Mammary microvascular endothelial cell (primary cell): ENCODE measurements around the gene SPCS2. TPM values are rescaled to one million over a fixed set of nuclear protein-coding genes. Genes with fewer than 3 reads are reported as not detected.

Experiments used
- total RNA-seq: library from RNA; depleted of rRNA; stranded (reverse); fragments of >200 nt; gene quantifications from 2 replicates; pipeline ENCODE4 v1.2.3, GENCODE V29; 2015

The SPCS2 gene
- 30.4 and 43.7 TPM in 2 replicates for total RNA-seq

GRCh38 chr11:74948898-74949752, at the start of gene SPCS2, which contains the start of gene XRRA1:
TSS of gene SPCS2 (plus strand) at chr11:74949266. CDS start at chr11:74949286, 20 bp downstream.
TSS of gene XRRA1 (minus strand) at chr11:74949091. CDS start at chr11:74940878, 8,213 bp downstream.

GRCh38 chr11:74988541-74989259, 39.6 kb downstream of the SPCS2 start, which contains the start of gene NEU3:
TSS of gene NEU3 (plus strand) at chr11:74988933. CDS start at chr11:74989061, 128 bp downstream.

Other genes with a start within 250 kb of the SPCS2 start
- gene CHRDL2, start 217.8 kb upstream of the SPCS2 start, total RNA-seq = not detected in 2 replicates
- gene RNF169, start 200.4 kb upstream of the SPCS2 start, total RNA-seq = 19.4 and 20.0 TPM in 2 replicates
- gene XRRA1, start 175 bp upstream of the SPCS2 start, total RNA-seq = 3.2 and 4.7 TPM in 2 replicates
- gene NEU3, start 39.7 kb downstream of the SPCS2 start, total RNA-seq = 3.0 and 3.5 TPM in 2 replicates
- gene OR2AT4, start 147.6 kb downstream of the SPCS2 start, total RNA-seq = not detected in 2 replicates
- gene SLCO2B1, start 201.8 kb downstream of the SPCS2 start, total RNA-seq = 0.15 and 0.60 TPM in 2 replicates